ENCODE data around the gene CD248.

GRCh38 chr11:66284526-66285078, 32.2 kb downstream of the CD248 start:
- TF ChIP-seq SP1 (IDR thresholded peaks at IDR 0.05) (no peak), HDGF (IDR thresholded peaks at IDR 0.05; ENCODE audit: borderline replicate concordance) (no peak), PKNOX1 (IDR thresholded peaks at IDR 0.05) (no peak), ELF4 (IDR thresholded peaks at IDR 0.05) (no peak)
